Calu3 (cell line): Measurements from ENCODE around the gene DOHH. TPM values are rescaled to one million over a fixed set of nuclear protein-coding genes. Genes with fewer than 3 reads are reported as not detected.

Source experiments
- BruUV-seq: library from RNA; stranded (reverse); fragments of 400-500 nt; replicated peaks from 2 replicates; lab custom pipeline; 2021; lab: Mats Ljungman, UMichigan
- CTCF ChIA-PET: fragments of 300-600 bp; sonication (Branson Sonifier 250); formaldehyde crosslinking; loops from one replicate; lab custom pipeline; 2022; ENCODE audit warnings: antibody characterized with exemption; lab: Charles Lee
- DNase-seq: peaks from one replicate; pipeline ENCODE4 v3.0.0; 2022
- H3K27ac Mint-ChIP-seq: one replicate; pipeline ENCODE4 v1.8.0; 2022; ENCODE audit warnings: mixed read lengths; ENCODE audit not compliant: unreplicated experiment
- H3K27me3 Mint-ChIP-seq: one replicate; pipeline ENCODE4 v1.8.0; 2022; ENCODE audit warnings: mixed read lengths; ENCODE audit not compliant: unreplicated experiment
- H3K36me3 Mint-ChIP-seq: one replicate; pipeline ENCODE4 v1.8.0; 2022; ENCODE audit warnings: mild to moderate bottlenecking, moderate library complexity, mixed read lengths; ENCODE audit not compliant: insufficient read depth, unreplicated experiment
- H3K4me1 Mint-ChIP-seq: one replicate; pipeline ENCODE4 v1.8.0; 2022; ENCODE audit warnings: mild to moderate bottlenecking, low read depth, mixed read lengths; ENCODE audit not compliant: unreplicated experiment
- H3K4me3 Mint-ChIP-seq: one replicate; pipeline ENCODE4 v1.8.0; 2022; ENCODE audit warnings: mild to moderate bottlenecking, low read depth, moderate library complexity, mixed read lengths; ENCODE audit not compliant: unreplicated experiment
- H3K9me3 Mint-ChIP-seq: one replicate; pipeline ENCODE4 v1.8.0; 2022; ENCODE audit warnings: low read depth, mixed read lengths; ENCODE audit not compliant: unreplicated experiment
- CTCF ChIP-seq: fragments of 200-600 bp; IDR thresholded peaks from one replicate; pipeline ENCODE4 v1.8.0; 2022; ENCODE audit warnings: antibody characterized with exemption; ENCODE audit not compliant: unreplicated experiment
- intact Hi-C: fragments of 100-400 bp; cut with micrococcal nuclease; formaldehyde crosslinking; loops from one replicate; pipeline ENCODE4 v1.10.0; 2022; ENCODE audit not compliant: unreplicated experiment
- total RNA-seq: library from RNA; stranded (reverse); gene quantifications from 2 replicates; pipeline ENCODE4 v1.2.3, GENCODE V29; 2022

DOHH gene
- total RNA-seq, 1 experiment from 2014 or later = 11.6 TPM

- intact Hi-C loops = no loop called here
- peaks cover 16% of the 10 kb centered on the region for H3K27me3 Mint-ChIP-seq
- TF ChIP-seq CTCF = no peak
- BruUV-seq = no TSS peak
- peaks cover 2% of the 10 kb centered on the region for H3K9me3 Mint-ChIP-seq
- DNase-seq = no peak
- H3K4me3 Mint-ChIP-seq = no peak overlapping the region
- H3K27ac Mint-ChIP-seq = no peak overlapping the region
- peaks cover 9% of the 10 kb centered on the region for H3K36me3 Mint-ChIP-seq
- H3K4me1 Mint-ChIP-seq = no peaks in the 10 kb centered on the region
- CTCF ChIA-PET = interaction anchor here (0.6 to 1.1 kb wide), 2 partner anchors 15 to 169 kb away, joined by 4 to 5 read pairs; no protein-coding TSS in a partner anchor
Measured at GRCh38 chr19:3469638-3470499, 30.6 kb downstream of the DOHH start.

GRCh38 chr19:3468211-3468610, 32.3 kb downstream of the DOHH start:
- Mint-ChIP-seq H3K4me1 (no peaks in the 10 kb centered on the region), H3K9me3 (peaks cover 2% of the 10 kb centered on the region), H3K36me3 (peaks cover 9% of the 10 kb centered on the region), H3K27ac (peak overlapping the region; percentile 58), H3K27me3 (peaks cover 16% of the 10 kb centered on the region), H3K4me3 (no peak overlapping the region)
- intact Hi-C loops = no loop called here
- CTCF ChIA-PET = interaction anchor here (0.5 kb wide), 1 partner anchor 486 kb away, joined by 8 read pairs; no protein-coding TSS in a partner anchor
- no TSS peak for BruUV-seq
- DNase-seq = no peak
- TF ChIP-seq CTCF = no peak

- Mint-ChIP-seq H3K4me3 (no peak overlapping the region), H3K9me3 (peaks cover 2% of the 10 kb centered on the region), H3K36me3 (peaks cover 14% of the 10 kb centered on the region), H3K4me1 (no peaks in the 10 kb centered on the region), H3K27ac (no peak overlapping the region), H3K27me3 (peaks cover 16% of the 10 kb centered on the region)
- no peak for TF ChIP-seq CTCF
- CTCF ChIA-PET = no interaction called here
- intact Hi-C loops = no loop called here
- no peak for DNase-seq
- no TSS peak for BruUV-seq
Measured at GRCh38 chr19:3467437-3468198, 32.9 kb downstream of the DOHH start.

- no peak for DNase-seq
- peaks cover 2% of the 10 kb centered on the region for H3K9me3 Mint-ChIP-seq
- intact Hi-C loops = no loop called here
- H3K27ac Mint-ChIP-seq = no peak overlapping the region
- BruUV-seq = no TSS peak
- no peak overlapping the region for H3K4me3 Mint-ChIP-seq
- CTCF ChIA-PET = no interaction called here
- peaks cover 15% of the 10 kb centered on the region for H3K36me3 Mint-ChIP-seq
- TF ChIP-seq CTCF = no peak
- H3K27me3 Mint-ChIP-seq = peaks cover 16% of the 10 kb centered on the region
- H3K4me1 Mint-ChIP-seq = no peaks in the 10 kb centered on the region
Measured at GRCh38 chr19:3466635-3467034, 33.8 kb downstream of the DOHH start.
